Measurements from ENCODE around the gene RHOBTB3. TPM values are rescaled to one million over a fixed set of nuclear protein-coding genes. Genes with fewer than 3 reads are reported as not detected.
A peak's percentile ranks its signal among the peaks of the same experiment; 100 is the strongest.

The RHOBTB3 gene
- total and polyA plus RNA-seq, 2 experiments from 2014 or later: 147 to 202 TPM

- Histone ChIP-seq H2AFZ (no peak overlapping the region), H4K20me1 (ENCODE audit: insufficient read depth) (no peaks in the 10 kb centered on the region), H3K4me2 (ENCODE audit: unreplicated experiment) (no peak overlapping the region), H3K4me3 (no peak overlapping the region), H3K27me3 (replicated peaks; ENCODE audit: insufficient read depth) (no peaks in the 10 kb centered on the region), H3K36me3 (ENCODE audit: low read depth) (no peaks in the 10 kb centered on the region), H3K27ac (peak overlapping the region; percentile 92), H3K4me1 (ENCODE audit: insufficient read depth) (peaks cover 34% of the 10 kb centered on the region), H3K9me3 (ENCODE audit: low read depth) (no peaks in the 10 kb centered on the region), H3K79me2 (ENCODE audit: insufficient read depth) (no peaks in the 10 kb centered on the region), H3F3A (ENCODE audit: insufficient read depth) (peaks cover 25% of the 10 kb centered on the region), H3K9ac (peak overlapping the region; percentile 52), H3K9me2 (ENCODE audit: insufficient read depth) (no peaks in the 10 kb centered on the region)
- in situ Hi-C loops (cut with MboI): loop anchor here (10.0 kb wide), 1 partner anchor 176 kb away; no protein-coding TSS in a partner anchor
- WGBS, 2 experiments (ENCODE audit: low coverage in 1 of 2, low lambda C conversion rate in 2 of 2, missing lambda C conversion rate in 2 of 2): 92 to 94% methylated on average over 1 of the region's 1 CpG
- no peak for DNase-seq
- TF ChIP-seq EZH2phosphoT487 (IDR thresholded peaks at IDR 0.05; ENCODE audit: insufficient read depth, low read depth): no peak
- no peak for TF ChIP-seq EZH2 (IDR thresholded peaks at IDR 0.05; ENCODE audit: insufficient read depth, poor library complexity, severe bottlenecking)
Observed at GRCh38 chr5:95840956-95841705, 110.0 kb downstream of the RHOBTB3 start.

GRCh38 chr5:95841914-95842812 is 111.0 kb downstream of the RHOBTB3 start:
- Histone ChIP-seq H3K4me2 (ENCODE audit: unreplicated experiment) (peak overlapping the region; percentile 46), H3K79me2 (ENCODE audit: insufficient read depth) (no peaks in the 10 kb centered on the region), H3F3A (ENCODE audit: insufficient read depth) (peaks cover 18% of the 10 kb centered on the region), H3K9me3 (ENCODE audit: low read depth) (no peaks in the 10 kb centered on the region), H3K9me2 (ENCODE audit: insufficient read depth) (no peaks in the 10 kb centered on the region), H3K4me1 (ENCODE audit: insufficient read depth) (peaks cover 28% of the 10 kb centered on the region), H3K9ac (peak overlapping the region; percentile 56), H3K27ac (peak overlapping the region; percentile 92), H3K4me3 (no peak overlapping the region), H4K20me1 (ENCODE audit: insufficient read depth) (no peaks in the 10 kb centered on the region), H3K27me3 (replicated peaks; ENCODE audit: insufficient read depth) (no peaks in the 10 kb centered on the region), H2AFZ (peak overlapping the region; percentile 24; the same call in 1 of the 2 replicates), H3K36me3 (ENCODE audit: low read depth) (no peaks in the 10 kb centered on the region)
- no peak for TF ChIP-seq EZH2 (IDR thresholded peaks at IDR 0.05; ENCODE audit: insufficient read depth, poor library complexity, severe bottlenecking)
- TF ChIP-seq EZH2phosphoT487 (IDR thresholded peaks at IDR 0.05; ENCODE audit: insufficient read depth, low read depth): no peak
- 52 to 60% methylated on average over 8 of the region's 8 CpGs for WGBS, 2 experiments (ENCODE audit: low coverage in 1 of 2, low lambda C conversion rate in 2 of 2, missing lambda C conversion rate in 2 of 2)
- in situ Hi-C loops (cut with MboI): loop anchor here (10.0 kb wide), 1 partner anchor 177 kb away; no protein-coding TSS in a partner anchor
- peak; percentile 98 for DNase-seq

DNA sequence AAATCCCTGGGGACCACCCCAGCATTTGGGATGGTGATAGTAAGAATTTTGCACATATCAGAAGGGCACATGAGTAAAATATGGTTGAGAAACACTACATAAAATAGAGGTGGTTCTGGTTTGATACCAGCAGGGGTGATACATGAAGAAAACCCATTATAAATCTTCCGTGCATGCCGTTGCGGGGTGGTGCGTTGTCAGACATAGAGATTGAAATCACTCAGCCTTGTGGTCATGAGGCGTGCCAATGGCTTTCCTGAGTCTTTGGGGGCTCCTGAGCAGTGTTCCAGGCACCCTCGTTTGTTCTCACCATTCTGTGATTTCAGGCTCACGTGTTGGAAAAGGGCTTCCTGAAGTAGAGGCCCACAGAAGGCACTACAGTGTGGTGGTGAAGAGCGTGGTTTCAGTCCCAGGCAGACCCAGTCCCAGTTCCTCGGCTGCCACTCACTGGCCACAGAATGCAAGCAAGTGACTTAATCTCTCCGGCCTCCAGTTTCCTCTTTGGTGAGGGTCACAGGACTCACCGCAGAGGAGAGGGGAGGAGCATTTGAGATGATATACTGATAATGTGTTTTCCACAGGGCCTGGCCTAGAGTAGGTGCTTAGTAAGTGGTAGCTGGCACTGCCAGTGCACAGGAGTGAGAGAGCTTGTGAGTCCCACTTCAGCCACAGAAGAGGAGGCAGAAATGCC is 111.9 kb downstream of the RHOBTB3 start:
- WGBS, 2 experiments (ENCODE audit: low coverage in 1 of 2, low lambda C conversion rate in 2 of 2, missing lambda C conversion rate in 2 of 2): 81 to 84% methylated on average over 11 of the region's 11 CpGs
- Histone ChIP-seq H3F3A (ENCODE audit: insufficient read depth) (peaks cover 18% of the 10 kb centered on the region), H3K36me3 (ENCODE audit: low read depth) (no peaks in the 10 kb centered on the region), H3K27me3 (replicated peaks; ENCODE audit: insufficient read depth) (no peaks in the 10 kb centered on the region), H3K79me2 (ENCODE audit: insufficient read depth) (no peaks in the 10 kb centered on the region), H3K9ac (no peak overlapping the region), H3K9me2 (ENCODE audit: insufficient read depth) (no peaks in the 10 kb centered on the region), H3K4me1 (ENCODE audit: insufficient read depth) (peaks cover 37% of the 10 kb centered on the region), H3K4me2 (ENCODE audit: unreplicated experiment) (peak overlapping the region; percentile 46), H2AFZ (peak overlapping the region; percentile 43), H3K4me3 (no peak overlapping the region), H3K9me3 (ENCODE audit: low read depth) (no peaks in the 10 kb centered on the region), H4K20me1 (ENCODE audit: insufficient read depth) (no peaks in the 10 kb centered on the region), H3K27ac (peak overlapping the region; percentile 92)
- in situ Hi-C loops (cut with MboI): loop anchor here (10.0 kb wide), 1 partner anchor 178 kb away; no protein-coding TSS in a partner anchor
- TF ChIP-seq EZH2phosphoT487 (IDR thresholded peaks at IDR 0.05; ENCODE audit: insufficient read depth, low read depth) (no peak), EZH2 (IDR thresholded peaks at IDR 0.05; ENCODE audit: insufficient read depth, poor library complexity, severe bottlenecking) (no peak)
- DNase-seq: peak; percentile 35
